ENCODE data around the gene NPY5R. TPM values are rescaled to one million over a fixed set of nuclear protein-coding genes. Genes with fewer than 3 reads are reported as not detected.

NPY5R gene
- total RNA-seq, 2 donors from 2014 or later: 0.24 to 0.30 TPM

DNA sequence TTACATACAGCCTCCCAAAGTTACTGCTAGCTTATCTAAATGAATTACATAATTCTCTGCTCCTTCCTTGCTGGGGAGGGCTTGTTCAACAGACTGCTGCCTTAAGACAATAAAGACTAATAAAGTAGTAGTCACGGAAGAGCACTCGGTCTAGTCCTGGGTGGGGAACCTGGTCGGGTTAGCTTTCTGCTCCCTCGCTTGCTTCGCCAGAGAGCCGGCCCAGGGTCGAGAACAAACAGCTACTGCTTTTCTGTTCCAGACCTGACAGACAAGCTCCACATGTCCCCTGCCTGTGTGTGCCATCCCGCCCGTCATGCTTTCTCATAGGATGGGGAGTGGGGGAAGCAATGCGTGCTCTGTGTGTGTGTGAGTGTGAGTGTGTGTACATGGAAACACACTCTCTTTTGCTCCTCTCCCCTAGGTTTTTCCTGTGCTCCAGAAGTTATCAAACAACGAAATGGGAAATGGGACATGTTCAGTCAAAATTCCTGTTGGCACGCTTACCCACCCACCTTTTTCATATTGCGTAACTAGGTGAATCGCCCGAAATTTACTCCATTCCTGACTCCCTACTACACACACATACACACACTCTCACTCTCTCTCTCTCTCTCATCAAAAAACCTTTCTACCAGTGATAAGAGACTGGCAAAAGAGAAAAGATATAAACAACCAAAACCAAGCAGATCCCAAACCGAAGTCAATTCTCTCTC lies 12.6 kb upstream of the NPY5R start:
- TF ChIP-seq, protein P1, sequence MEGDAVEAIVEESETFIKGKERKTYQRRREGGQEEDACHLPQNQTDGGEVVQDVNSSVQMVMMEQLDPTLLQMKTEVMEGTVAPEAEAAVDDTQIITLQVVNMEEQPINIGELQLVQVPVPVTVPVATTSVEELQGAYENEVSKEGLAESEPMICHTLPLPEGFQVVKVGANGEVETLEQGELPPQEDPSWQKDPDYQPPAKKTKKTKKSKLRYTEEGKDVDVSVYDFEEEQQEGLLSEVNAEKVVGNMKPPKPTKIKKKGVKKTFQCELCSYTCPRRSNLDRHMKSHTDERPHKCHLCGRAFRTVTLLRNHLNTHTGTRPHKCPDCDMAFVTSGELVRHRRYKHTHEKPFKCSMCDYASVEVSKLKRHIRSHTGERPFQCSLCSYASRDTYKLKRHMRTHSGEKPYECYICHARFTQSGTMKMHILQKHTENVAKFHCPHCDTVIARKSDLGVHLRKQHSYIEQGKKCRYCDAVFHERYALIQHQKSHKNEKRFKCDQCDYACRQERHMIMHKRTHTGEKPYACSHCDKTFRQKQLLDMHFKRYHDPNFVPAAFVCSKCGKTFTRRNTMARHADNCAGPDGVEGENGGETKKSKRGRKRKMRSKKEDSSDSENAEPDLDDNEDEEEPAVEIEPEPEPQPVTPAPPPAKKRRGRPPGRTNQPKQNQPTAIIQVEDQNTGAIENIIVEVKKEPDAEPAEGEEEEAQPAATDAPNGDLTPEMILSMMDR (IDR thresholded peaks at IDR 0.05): no peak
- Histone ChIP-seq H3K27ac (no peak overlapping the region), H3K4me1 (peaks cover 0 to 11% of the 10 kb centered on the region in 2 donors), H3K36me3 (no peaks in the 10 kb centered on the region), H3K4me3 (peak overlapping the region; percentile 43 to 51), H3K27me3 (no peaks in the 10 kb centered on the region), H3K9me3 (no peaks in the 10 kb centered on the region)
- no peak for DNase-seq (ENCODE audit: low spot score)

DNA sequence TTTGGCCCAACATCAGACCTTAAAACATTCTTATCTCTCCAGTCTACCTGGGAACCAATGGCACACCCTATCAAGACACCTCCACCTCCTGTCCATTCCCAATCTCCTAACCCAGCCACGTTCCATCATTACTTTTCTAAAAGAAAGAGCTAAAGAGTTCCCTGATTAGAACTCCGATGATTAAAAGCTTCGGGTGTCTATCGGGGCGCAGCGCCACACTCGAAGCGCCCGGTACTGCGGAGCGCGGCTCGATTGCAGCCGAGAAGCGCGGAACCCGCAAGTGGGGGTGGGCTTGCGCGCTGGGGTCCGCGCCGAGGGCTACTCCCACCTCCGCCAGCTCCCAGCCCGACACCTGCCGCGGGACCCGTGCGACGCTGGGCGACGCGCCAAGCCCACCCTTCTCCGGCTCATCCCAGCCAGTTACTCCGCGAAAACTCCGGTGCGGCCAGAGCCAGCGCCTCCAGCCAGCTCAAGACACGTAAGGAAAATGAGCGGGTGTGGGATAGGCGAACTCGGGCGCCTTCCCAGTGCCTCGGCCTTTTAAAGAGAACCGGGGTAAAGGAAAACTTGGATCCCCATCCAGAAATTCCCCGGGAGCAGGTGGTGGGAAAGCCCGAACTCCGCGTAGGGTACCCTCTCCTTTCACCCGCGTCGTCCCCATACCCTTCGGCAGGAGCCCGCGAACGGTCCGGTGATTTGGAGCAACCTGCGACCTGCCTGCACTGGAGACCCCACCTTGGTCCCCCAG lies 11.9 kb upstream of the NPY5R start:
- no peak for DNase-seq (ENCODE audit: low spot score)
- Histone ChIP-seq H3K27ac (no peak overlapping the region), H3K9me3 (no peaks in the 10 kb centered on the region), H3K36me3 (no peaks in the 10 kb centered on the region), H3K4me1 (peaks cover 0 to 11% of the 10 kb centered on the region in 2 donors), H3K27me3 (no peaks in the 10 kb centered on the region), H3K4me3 (peak overlapping the region; percentile 43 to 51)
- TF ChIP-seq, protein P1 (IDR thresholded peaks at IDR 0.05): no peak

DNA sequence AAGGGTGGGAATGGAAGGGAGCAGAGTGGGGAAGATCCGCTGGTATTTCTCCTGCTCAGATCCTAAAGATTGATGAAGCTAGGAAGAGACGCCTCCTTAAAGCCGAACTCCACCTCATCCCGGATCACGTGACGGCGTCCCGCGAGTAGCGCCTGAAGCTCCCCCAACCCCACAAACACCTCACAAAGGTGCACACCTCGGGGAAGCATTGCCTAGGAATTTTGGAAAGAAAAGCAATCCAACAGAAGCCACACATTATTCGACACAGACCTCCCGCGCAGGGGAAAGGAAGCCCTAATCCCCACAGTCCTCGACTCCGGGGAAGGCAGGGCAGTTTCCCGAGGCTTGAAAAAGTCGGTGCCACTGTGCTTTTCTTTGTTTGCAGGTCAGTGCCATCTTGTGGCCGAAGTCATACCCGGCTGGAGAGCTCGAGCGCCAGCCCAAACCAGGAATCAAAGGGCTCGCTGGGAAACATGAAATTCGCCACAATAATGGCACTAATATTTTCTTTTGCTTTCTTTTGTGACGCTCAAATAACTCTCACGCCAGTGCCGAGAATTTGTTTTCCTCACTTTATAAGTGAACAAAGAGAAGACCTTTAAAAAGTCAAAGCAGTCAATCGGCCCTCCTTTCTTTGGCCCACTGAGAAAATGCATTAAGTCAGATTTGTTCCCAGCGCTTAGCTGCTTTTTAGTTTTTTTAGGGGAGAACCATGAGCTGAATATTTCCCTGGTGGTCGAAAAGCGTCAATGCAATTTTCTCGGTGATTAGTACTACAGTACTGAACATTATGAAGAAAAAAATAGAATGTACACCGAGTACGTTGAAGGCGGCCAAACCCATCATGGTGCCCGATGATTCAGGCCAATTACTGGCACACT lies 10.9 kb upstream of the NPY5R start, which contains the start of gene NPY1R:
Gene NPY1R (minus strand): TSS at position 71 of the 881 bp plus-strand sequence. CDS start 6,042 bp downstream, outside the sequence.
- peak within 1 kb of the TSS in 1 of 2 donors; percentile 19 for H3K27ac ChIP-seq
- TF ChIP-seq, protein P1 (IDR thresholded peaks at IDR 0.05): peak; percentile 45 to 76
- no peaks in the 10 kb centered on the region for H3K9me3 ChIP-seq
- peak within 1 kb of the TSS; percentile 43 to 51 for H3K4me3 ChIP-seq
- H3K4me1 ChIP-seq: peaks cover 0 to 11% of the 10 kb centered on the region in 2 donors
- DNase-seq (ENCODE audit: low spot score): peak; percentile 80
- H3K27me3 ChIP-seq: no peaks in the 10 kb centered on the region
- H3K36me3 ChIP-seq: no peaks in the 10 kb centered on the region

DNA sequence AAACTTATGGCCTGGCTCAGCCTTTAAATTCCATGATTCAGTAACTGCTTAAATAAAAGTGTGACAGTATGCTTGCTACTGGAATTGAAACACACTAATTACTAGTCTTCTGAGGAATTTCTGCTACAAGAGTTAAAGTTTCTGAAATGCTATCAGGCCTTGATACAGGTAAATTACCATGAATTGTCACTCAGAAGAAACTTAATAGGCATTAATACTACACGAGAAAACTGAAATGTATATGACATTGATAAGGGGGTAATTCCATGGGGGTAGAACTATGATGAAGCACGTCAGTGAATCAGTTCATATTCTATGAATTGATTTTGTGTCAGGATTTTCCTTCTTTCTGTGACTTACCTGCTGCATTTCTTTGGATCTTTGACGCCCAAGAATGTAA lies 8.3 kb upstream of the NPY5R start:
- H3K27ac ChIP-seq: no peak overlapping the region
- H3K27me3 ChIP-seq: no peaks in the 10 kb centered on the region
- DNase-seq (ENCODE audit: low spot score): no peak
- peaks cover 0 to 11% of the 10 kb centered on the region in 2 donors for H3K4me1 ChIP-seq
- H3K9me3 ChIP-seq: no peaks in the 10 kb centered on the region
- TF ChIP-seq, protein P1 (IDR thresholded peaks at IDR 0.05): no peak
- H3K4me3 ChIP-seq: no peak overlapping the region
- no peaks in the 10 kb centered on the region for H3K36me3 ChIP-seq
